Uterus (tissue), 2 donors: ENCODE measurements around the gene DNM3.

Experiments used
- CTCF ChIP-seq, 4 experiments: fragments of 200-600 bp in 2 of 4; fragments of 450-650 bp in 2 of 4; sonication (generic) in 2 of 4; IDR thresholded peaks; one replicate each; pipeline ENCODE4 v1.5.1; 2016 to 2019; ENCODE audit warnings: antibody characterized with exemption in 4 of 4, mild to moderate bottlenecking in 2 of 4, moderate library complexity in 1 of 4
- POLR2A ChIP-seq, 2 donors: fragments of 450-650 bp; IDR thresholded peaks; one replicate each; pipeline ENCODE4 v1.6.1; 2016; ENCODE audit warnings: antibody characterized with exemption in 2 of 2, mild to moderate bottlenecking in 1 of 2, moderate library complexity in 1 of 2

- TF ChIP-seq CTCF (IDR thresholded peaks at IDR 0.05): no peak
- no peak for TF ChIP-seq POLR2A (IDR thresholded peaks at IDR 0.05)
Measured at GRCh38 chr1:172352435-172352834, 511.1 kb downstream of the DNM3 start.
